HepG2 (cell line): ENCODE results near the gene PLEKHB1. TPM values are rescaled to one million over a fixed set of nuclear protein-coding genes. Genes with fewer than 3 reads are reported as not detected.

Experiments used
- CHCHD3 ChIP-seq: sonication (generic); formaldehyde crosslinking; IDR thresholded peaks from 2 replicates; pipeline ENCODE4 v1.8.0; 2022; ENCODE audit warnings: mild to moderate bottlenecking, missing genetic modification reagents, moderate library complexity
- FOSL2 ChIP-seq: sonication (generic); formaldehyde crosslinking; IDR thresholded peaks from 2 replicates; pipeline ENCODE4 v1.4.0; 2020; ENCODE audit warnings: missing genetic modification reagents
- FOXC1 ChIP-seq: sonication (generic); formaldehyde crosslinking; IDR thresholded peaks from 2 replicates; pipeline ENCODE4 v1.8.0; 2022; ENCODE audit warnings: mild to moderate bottlenecking, missing genetic modification reagents, borderline replicate concordance
- GABPA ChIP-seq, 2 experiments: IDR thresholded peaks; 2 replicates each; pipeline ENCODE4 v1.6.1; 2011 to 2016; ENCODE audit warnings: low read depth in 2 of 2, low read length in 1 of 2, missing biosample characterization in 1 of 2, missing genetic modification characterization in 1 of 2
- HIVEP1 ChIP-seq: sonication (generic); formaldehyde crosslinking; IDR thresholded peaks from 2 replicates; pipeline ENCODE4 v1.4.0; 2020; ENCODE audit warnings: mild to moderate bottlenecking, missing genetic modification reagents
- HOXA3 ChIP-seq: sonication (generic); formaldehyde crosslinking; IDR thresholded peaks from 2 replicates; pipeline ENCODE4 v1.5.0; 2020; ENCODE audit warnings: missing genetic modification reagents
- ISX ChIP-seq: sonication (generic); formaldehyde crosslinking; conservative IDR thresholded peaks from 2 replicates; pipeline ENCODE4 v1.5.0; 2020; ENCODE audit warnings: missing genetic modification reagents
- KDM2A ChIP-seq: sonication (generic); formaldehyde crosslinking; IDR thresholded peaks from 2 replicates; pipeline ENCODE4 v1.4.0; 2020; ENCODE audit warnings: low read depth, missing genetic modification reagents, borderline replicate concordance
- KLF16 ChIP-seq, 2 experiments: sonication (generic) in 1 of 2; formaldehyde crosslinking in 1 of 2; IDR thresholded peaks; 2 replicates each; pipeline versions ENCODE4 v1.6.1 to v1.8.0; 2016 to 2023; ENCODE audit warnings: missing genetic modification reagents in 2 of 2, missing compliant biosample characterization in 1 of 2
- KLF6 ChIP-seq: IDR thresholded peaks from 2 replicates; pipeline ENCODE4 v1.8.0; 2016; ENCODE audit warnings: missing biosample characterization, missing genetic modification reagents
- MYNN ChIP-seq: sonication (generic); formaldehyde crosslinking; IDR thresholded peaks from 2 replicates; pipeline ENCODE4 v1.4.0; 2020; ENCODE audit warnings: mild to moderate bottlenecking, low read depth, missing genetic modification reagents
- NFIC ChIP-seq: IDR thresholded peaks from 2 replicates; pipeline ENCODE4 v1.6.1; 2012; ENCODE audit warnings: mild to moderate bottlenecking, low read length, inconsistent platforms
- SIN3B ChIP-seq: fragments of 150-350 bp; IDR thresholded peaks from 2 replicates; pipeline ENCODE4 v1.6.1; 2014; ENCODE audit warnings: low read length
- TEAD2 ChIP-seq: sonication (generic); formaldehyde crosslinking; IDR thresholded peaks from 2 replicates; pipeline ENCODE4 v1.9.0; 2021; ENCODE audit warnings: missing genetic modification reagents
- ZFP1 ChIP-seq: IDR thresholded peaks from 2 replicates; pipeline ENCODE4 v1.6.1; 2016
- ZNF260 ChIP-seq: sonication (generic); formaldehyde crosslinking; IDR thresholded peaks from 2 replicates; pipeline ENCODE4 v1.4.0; 2020; ENCODE audit warnings: missing genetic modification reagents, low read depth, mild to moderate bottlenecking, borderline replicate concordance
- ZNF282 ChIP-seq: fragments of 450-650 bp; IDR thresholded peaks from 2 replicates; pipeline ENCODE4 v1.6.1; 2018; ENCODE audit not compliant: partially characterized antibody
- ZNF768 ChIP-seq: sonication (generic); formaldehyde crosslinking; IDR thresholded peaks from 2 replicates; pipeline ENCODE4 v1.4.0; 2020; ENCODE audit warnings: missing genetic modification reagents
- ZNF776 ChIP-seq: sonication (generic); formaldehyde crosslinking; IDR thresholded peaks from 2 replicates; pipeline ENCODE4 v1.4.0; 2020; ENCODE audit warnings: mild to moderate bottlenecking, missing genetic modification reagents
- ZSCAN20 ChIP-seq: sonication (generic); formaldehyde crosslinking; IDR thresholded peaks from 2 replicates; pipeline ENCODE4 v1.4.0; 2020; ENCODE audit warnings: missing genetic modification reagents, mild to moderate bottlenecking, borderline replicate concordance
- polyA plus RNA-seq, 8 experiments: library from polyadenylated mRNA; depleted of rRNA in 3 of 8; stranded (reverse) in 7 of 8; unstranded in 1 of 8; fragments of >200 nt; fragmentation: Illumina TruSeq in 4 of 8; extraction: Trizol in 4 of 8; gene quantifications; 2 replicates each; pipeline versions ENCODE4 v1.2.1 to v1.2.3, GENCODE V29; 2011 to 2016; ENCODE audit warnings: low read depth in 4 of 8, missing spikeins in 1 of 8, mixed read lengths in 1 of 8; ENCODE audit not compliant: insufficient read depth in 1 of 8
- total RNA-seq, 5 experiments: library from RNA; depleted of rRNA; stranded (reverse); fragments of >200 nt; fragmentation: Illumina TruSeq; extraction: Trizol; gene quantifications; 2 replicates each; pipeline ENCODE4 v1.2.3, GENCODE V29; 2016; ENCODE audit warnings: low read depth in 1 of 5
- TF ChIP-seq, protein P1 (sequence below): sonication (generic); formaldehyde crosslinking; IDR thresholded peaks from 2 replicates; pipeline ENCODE4 v1.4.0; 2020; ENCODE audit warnings: missing genetic modification reagents, borderline replicate concordance
- TF ChIP-seq, protein P2 (sequence below): IDR thresholded peaks from 2 replicates; pipeline ENCODE4 v1.6.1; 2016; ENCODE audit warnings: low read depth
- TF ChIP-seq, protein P3 (sequence below): sonication (generic); formaldehyde crosslinking; IDR thresholded peaks from 2 replicates; pipeline ENCODE4 v1.5.0; 2020; ENCODE audit warnings: missing genetic modification reagents
- TF ChIP-seq, protein P4 (sequence below): sonication (generic); formaldehyde crosslinking; IDR thresholded peaks from 2 replicates; pipeline ENCODE4 v1.5.1; 2020; ENCODE audit warnings: mild to moderate bottlenecking, missing genetic modification reagents, moderate library complexity

PLEKHB1 gene
- total and polyA plus RNA-seq, 2 of the 13 experiments (the other 11 are each of a cell fraction or from before 2014, with no cell fraction given) = 68.0 to 99.3 TPM

DNA sequence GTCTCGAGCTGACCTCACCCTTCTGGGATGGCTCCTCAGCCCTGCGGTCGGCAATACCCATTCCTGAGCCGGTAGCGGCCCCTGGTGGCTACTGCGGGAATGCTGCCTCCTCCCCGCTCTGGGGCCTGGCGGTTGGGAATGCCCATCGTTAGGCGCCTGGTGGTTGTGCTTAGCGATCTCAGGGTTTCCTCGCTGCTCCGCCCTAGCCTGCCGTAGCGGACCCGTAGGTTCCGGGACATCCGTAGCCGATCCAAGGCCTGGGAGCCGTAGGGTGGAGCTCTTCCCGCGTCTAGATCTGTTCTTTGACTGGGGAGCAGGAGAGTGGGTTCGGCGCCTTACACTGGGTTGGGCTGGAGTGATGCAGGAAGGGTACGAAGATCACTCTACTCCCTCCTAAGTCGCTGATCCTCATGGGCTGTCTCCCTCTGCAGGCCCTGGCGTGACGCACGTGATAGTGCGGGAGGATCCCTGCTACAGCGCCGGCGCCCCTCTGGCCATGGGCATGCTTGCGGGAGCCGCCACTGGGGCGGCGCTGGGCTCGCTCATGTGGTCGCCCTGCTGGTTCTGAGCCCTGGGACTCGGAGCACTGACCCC, 14.8 kb downstream of the PLEKHB1 start (continued):
- TF ChIP-seq ZSCAN20 (CRISPR knock-in tag) = no peak
- TF ChIP-seq, protein P1, sequence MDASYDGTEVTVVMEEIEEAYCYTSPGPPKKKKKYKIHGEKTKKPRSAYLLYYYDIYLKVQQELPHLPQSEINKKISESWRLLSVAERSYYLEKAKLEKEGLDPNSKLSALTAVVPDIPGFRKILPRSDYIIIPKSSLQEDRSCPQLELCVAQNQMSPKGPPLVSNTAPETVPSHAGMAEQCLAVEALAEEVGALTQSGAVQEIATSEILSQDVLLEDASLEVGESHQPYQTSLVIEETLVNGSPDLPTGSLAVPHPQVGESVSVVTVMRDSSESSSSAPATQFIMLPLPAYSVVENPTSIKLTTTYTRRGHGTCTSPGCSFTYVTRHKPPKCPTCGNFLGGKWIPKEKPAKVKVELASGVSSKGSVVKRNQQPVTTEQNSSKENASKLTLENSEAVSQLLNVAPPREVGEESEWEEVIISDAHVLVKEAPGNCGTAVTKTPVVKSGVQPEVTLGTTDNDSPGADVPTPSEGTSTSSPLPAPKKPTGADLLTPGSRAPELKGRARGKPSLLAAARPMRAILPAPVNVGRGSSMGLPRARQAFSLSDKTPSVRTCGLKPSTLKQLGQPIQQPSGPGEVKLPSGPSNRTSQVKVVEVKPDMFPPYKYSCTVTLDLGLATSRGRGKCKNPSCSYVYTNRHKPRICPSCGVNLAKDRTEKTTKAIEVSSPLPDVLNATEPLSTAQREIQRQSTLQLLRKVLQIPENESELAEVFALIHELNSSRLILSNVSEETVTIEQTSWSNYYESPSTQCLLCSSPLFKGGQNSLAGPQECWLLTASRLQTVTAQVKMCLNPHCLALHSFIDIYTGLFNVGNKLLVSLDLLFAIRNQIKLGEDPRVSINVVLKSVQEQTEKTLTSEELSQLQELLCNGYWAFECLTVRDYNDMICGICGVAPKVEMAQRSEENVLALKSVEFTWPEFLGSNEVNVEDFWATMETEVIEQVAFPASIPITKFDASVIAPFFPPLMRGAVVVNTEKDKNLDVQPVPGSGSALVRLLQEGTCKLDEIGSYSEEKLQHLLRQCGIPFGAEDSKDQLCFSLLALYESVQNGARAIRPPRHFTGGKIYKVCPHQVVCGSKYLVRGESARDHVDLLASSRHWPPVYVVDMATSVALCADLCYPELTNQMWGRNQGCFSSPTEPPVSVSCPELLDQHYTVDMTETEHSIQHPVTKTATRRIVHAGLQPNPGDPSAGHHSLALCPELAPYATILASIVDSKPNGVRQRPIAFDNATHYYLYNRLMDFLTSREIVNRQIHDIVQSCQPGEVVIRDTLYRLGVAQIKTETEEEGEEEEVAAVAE = 0 out of 2 replicates have a peak, but pooled peaks have one; percentile 50
- 0 out of 2 replicates have a peak, but pooled peaks have one; percentile 58 for TF ChIP-seq ZNF776
- TF ChIP-seq HIVEP1 = peak; percentile 79
- peak; percentile 19; the same call in 1 of the 2 replicates for TF ChIP-seq FOSL2 (CRISPR knock-in tag)
- TF ChIP-seq TEAD2 (CRISPR knock-in tag) = no peak
- TF ChIP-seq, protein P2, sequence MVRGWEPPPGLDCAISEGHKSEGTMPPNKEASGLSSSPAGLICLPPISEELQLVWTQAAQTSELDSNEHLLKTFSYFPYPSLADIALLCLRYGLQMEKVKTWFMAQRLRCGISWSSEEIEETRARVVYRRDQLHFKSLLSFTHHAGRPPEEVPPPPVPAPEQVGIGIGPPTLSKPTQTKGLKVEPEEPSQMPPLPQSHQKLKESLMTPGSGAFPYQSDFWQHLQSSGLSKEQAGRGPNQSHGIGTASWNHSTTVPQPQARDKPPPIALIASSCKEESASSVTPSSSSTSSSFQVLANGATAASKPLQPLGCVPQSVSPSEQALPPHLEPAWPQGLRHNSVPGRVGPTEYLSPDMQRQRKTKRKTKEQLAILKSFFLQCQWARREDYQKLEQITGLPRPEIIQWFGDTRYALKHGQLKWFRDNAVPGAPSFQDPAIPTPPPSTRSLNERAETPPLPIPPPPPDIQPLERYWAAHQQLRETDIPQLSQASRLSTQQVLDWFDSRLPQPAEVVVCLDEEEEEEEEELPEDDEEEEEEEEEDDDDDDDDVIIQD (CRISPR knock-in tag) = 0 out of 2 replicates have a peak, but pooled peaks have one; percentile 28
- no peak for TF ChIP-seq ZNF282
- no peak for TF ChIP-seq KLF6
- peak; percentile 55; the same call in 1 of the 2 replicates for TF ChIP-seq KDM2A
- TF ChIP-seq, protein P3, sequence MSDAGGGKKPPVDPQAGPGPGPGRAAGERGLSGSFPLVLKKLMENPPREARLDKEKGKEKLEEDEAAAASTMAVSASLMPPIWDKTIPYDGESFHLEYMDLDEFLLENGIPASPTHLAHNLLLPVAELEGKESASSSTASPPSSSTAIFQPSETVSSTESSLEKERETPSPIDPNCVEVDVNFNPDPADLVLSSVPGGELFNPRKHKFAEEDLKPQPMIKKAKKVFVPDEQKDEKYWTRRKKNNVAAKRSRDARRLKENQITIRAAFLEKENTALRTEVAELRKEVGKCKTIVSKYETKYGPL (CRISPR knock-in tag) = no peak
- no peak for TF ChIP-seq ISX
- TF ChIP-seq ZNF768 (CRISPR knock-in tag) = 0 out of 2 replicates have a peak, but pooled peaks have one; percentile 16
- no peak for TF ChIP-seq CHCHD3 (CRISPR knock-in tag)
- 0 out of 2 replicates have a peak, but pooled peaks have one; percentile 22 for TF ChIP-seq MYNN (CRISPR knock-in tag)
- TF ChIP-seq ZNF260 (CRISPR knock-in tag) = no peak
- peak; percentile 50 for TF ChIP-seq HOXA3 (CRISPR knock-in tag)
- TF ChIP-seq, protein P4, sequence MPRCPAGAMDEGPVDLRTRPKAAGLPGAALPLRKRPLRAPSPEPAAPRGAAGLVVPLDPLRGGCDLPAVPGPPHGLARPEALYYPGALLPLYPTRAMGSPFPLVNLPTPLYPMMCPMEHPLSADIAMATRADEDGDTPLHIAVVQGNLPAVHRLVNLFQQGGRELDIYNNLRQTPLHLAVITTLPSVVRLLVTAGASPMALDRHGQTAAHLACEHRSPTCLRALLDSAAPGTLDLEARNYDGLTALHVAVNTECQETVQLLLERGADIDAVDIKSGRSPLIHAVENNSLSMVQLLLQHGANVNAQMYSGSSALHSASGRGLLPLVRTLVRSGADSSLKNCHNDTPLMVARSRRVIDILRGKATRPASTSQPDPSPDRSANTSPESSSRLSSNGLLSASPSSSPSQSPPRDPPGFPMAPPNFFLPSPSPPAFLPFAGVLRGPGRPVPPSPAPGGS (CRISPR knock-in tag) = no peak
- TF ChIP-seq NFIC = no peak
- TF ChIP-seq SIN3B = no peak
- no peak for TF ChIP-seq KLF16 (CRISPR knock-in tag; IDR thresholded peaks at IDR 0.05)
- no peak for TF ChIP-seq FOXC1 (CRISPR knock-in tag)
- no peak for TF ChIP-seq GABPA (IDR thresholded peaks at IDR 0.05; ENCODE audit: low read depth, low read length)
- TF ChIP-seq GABPA (CRISPR knock-in tag; IDR thresholded peaks at IDR 0.05; ENCODE audit: low read depth) = no peak
- no peak for TF ChIP-seq ZFP1
